BLaER1 treated with 17β-estradiol and CSF1 and Interleukin-3, amounts not matched to agents 10 nM and 100 nM (cell line): ENCODE results near the gene UBE3A.
"Not testable (repeated sequence)": the region's sequence is repeated elsewhere in the genome, so short reads cannot be mapped to it uniquely, and the experiment has no call there.

Source experiments
- H3K27ac ChIP-seq, 11 experiments: shearing (Covaris generic); formaldehyde crosslinking; 2 replicates each; pipeline ENCODE4 v1.8.1; 2022
- H3K27me3 ChIP-seq, 11 experiments: shearing (Covaris generic); formaldehyde crosslinking; 2 replicates each; pipeline ENCODE4 v1.8.1; 2022
- H3K36me3 ChIP-seq, 11 experiments: shearing (Covaris generic); formaldehyde crosslinking; 2 replicates each; pipeline ENCODE4 v1.8.1; 2022
- H3K4me1 ChIP-seq, 10 experiments: shearing (Covaris generic); formaldehyde crosslinking; 2 replicates each; pipeline ENCODE4 v1.8.1; 2022
- H3K4me2 ChIP-seq, 11 experiments: shearing (Covaris generic); formaldehyde crosslinking; 2 replicates each; pipeline ENCODE4 v1.8.1; 2022
- H3K4me3 ChIP-seq, 10 experiments: shearing (Covaris generic); formaldehyde crosslinking; 2 replicates each; pipeline ENCODE4 v1.8.1; 2022
- H3K9ac ChIP-seq, 11 experiments: shearing (Covaris generic); formaldehyde crosslinking; 2 replicates each; pipeline ENCODE4 v1.8.1; 2022
- H3K9me3 ChIP-seq, 11 experiments: shearing (Covaris generic); formaldehyde crosslinking; replicated peaks in 1 of 11; 2 replicates each; pipeline ENCODE4 v1.8.1; 2022
- H4K20me1 ChIP-seq, 11 experiments: shearing (Covaris generic); formaldehyde crosslinking; 2 replicates each; pipeline ENCODE4 v1.8.1; 2022
- Cebpa-rat ChIP-seq, 11 experiments: shearing (Covaris generic); IDR thresholded peaks; 2 replicates each; pipeline ENCODE4 v1.8.1; 2022

Gene UBE3A

GRCh38 chr15:25468611-25469010 lies 29.8 kb upstream of the UBE3A start:
- no peak for TF ChIP-seq Cebpa-rat (IDR thresholded peaks at IDR 0.05)
- H3K4me3 ChIP-seq: no peak overlapping the region
- no peaks in the 10 kb centered on the region for H3K36me3 ChIP-seq
- no peak overlapping the region for H3K4me2 ChIP-seq
- H4K20me1 ChIP-seq: no peaks in the 10 kb centered on the region
- H3K9me3 ChIP-seq: peaks cover 0 to 30% (median 13%) of the 10 kb centered on the region in 11 experiments; a peak in 14 of 22 replicates
- no peak overlapping the region for H3K9ac ChIP-seq
- H3K27ac ChIP-seq: no peak overlapping the region
- H3K27me3 ChIP-seq: no peaks in the 10 kb centered on the region
- peaks cover 0 to 29% (median 22%) of the 10 kb centered on the region in 10 experiments; a peak in 16 of 20 replicates for H3K4me1 ChIP-seq

GRCh38 chr15:25465835-25466234 lies 27.0 kb upstream of the UBE3A start:
- peaks cover 0 to 23% (median 7%) of the 10 kb centered on the region in 11 experiments; a peak in 10 of 22 replicates for H3K9me3 ChIP-seq
- no peak overlapping the region for H3K4me3 ChIP-seq
- H3K9ac ChIP-seq: peak overlapping the region in 1 of 11 experiments; percentile 40; a peak in 1 of 22 replicates
- peak overlapping the region in 5 of 11 experiments; percentile 49 to 64 (median 62); a peak in 6 of 22 replicates for H3K27ac ChIP-seq
- H3K27me3 ChIP-seq: no peaks in the 10 kb centered on the region
- TF ChIP-seq Cebpa-rat (IDR thresholded peaks at IDR 0.05): no peak
- H4K20me1 ChIP-seq: no peaks in the 10 kb centered on the region
- peak overlapping the region in 7 of 11 experiments; percentile 38 to 65 (median 44); a peak in 10 of 22 replicates for H3K4me2 ChIP-seq
- no peaks in the 10 kb centered on the region for H3K36me3 ChIP-seq
- H3K4me1 ChIP-seq: peaks cover 0 to 29% (median 22%) of the 10 kb centered on the region in 10 experiments; a peak in 16 of 20 replicates

GRCh38 chr15:25464784-25465183 lies 26.0 kb upstream of the UBE3A start:
- peak overlapping the region in 6 of 11 experiments; percentile 43 to 64 (median 60); a peak in 12 of 22 replicates for H3K27ac ChIP-seq
- H3K36me3 ChIP-seq: no peaks in the 10 kb centered on the region
- peak overlapping the region in 4 of 11 experiments; percentile 13 to 40 (median 23); a peak in 4 of 22 replicates for H3K9ac ChIP-seq
- H3K4me1 ChIP-seq: peaks cover 0 to 29% (median 22%) of the 10 kb centered on the region in 10 experiments; a peak in 16 of 20 replicates
- peak in 1 of 11 experiments; percentile 76; a peak in 2 of 22 replicates for TF ChIP-seq Cebpa-rat (IDR thresholded peaks at IDR 0.05)
- H3K27me3 ChIP-seq: no peaks in the 10 kb centered on the region
- peak overlapping the region in 8 of 11 experiments; percentile 20 to 65 (median 44); a peak in 14 of 22 replicates for H3K4me2 ChIP-seq
- no peaks in the 10 kb centered on the region for H4K20me1 ChIP-seq
- no peak overlapping the region for H3K4me3 ChIP-seq
- peaks cover 0 to 25% (median 9%) of the 10 kb centered on the region in 11 experiments; a peak in 10 of 22 replicates for H3K9me3 ChIP-seq

- Histone ChIP-seq H3K4me2 (peak overlapping the region in 8 of 11 experiments; percentile 20 to 65 (median 44); a peak in 14 of 22 replicates), H3K27me3 (no peaks in the 10 kb centered on the region), H4K20me1 (no peaks in the 10 kb centered on the region), H3K9me3 (peaks cover 0 to 25% (median 9%) of the 10 kb centered on the region in 11 experiments; a peak in 10 of 22 replicates), H3K27ac (peak overlapping the region in 5 of 11 experiments; percentile 43 to 64 (median 62); a peak in 8 of 22 replicates), H3K4me1 (peaks cover 0 to 29% (median 22%) of the 10 kb centered on the region in 10 experiments; a peak in 16 of 20 replicates), H3K36me3 (no peaks in the 10 kb centered on the region), H3K9ac (peak overlapping the region in 1 of 11 experiments; percentile 19; a peak in 1 of 22 replicates), H3K4me3 (no peak overlapping the region)
- no peak for TF ChIP-seq Cebpa-rat (IDR thresholded peaks at IDR 0.05)
Measured at GRCh38 chr15:25464383-25464782, 25.6 kb upstream of the UBE3A start.

- no peaks in the 10 kb centered on the region for H3K27me3 ChIP-seq
- TF ChIP-seq Cebpa-rat (IDR thresholded peaks at IDR 0.05): no peak
- no peaks in the 10 kb centered on the region for H3K4me1 ChIP-seq
- peaks cover 4 to 23% (median 8%) of the 10 kb centered on the region in 11 experiments for H3K9me3 ChIP-seq
- H4K20me1 ChIP-seq: no peaks in the 10 kb centered on the region
- no peak overlapping the region for H3K4me3 ChIP-seq
- H3K36me3 ChIP-seq: no peaks in the 10 kb centered on the region
- no peak overlapping the region for H3K4me2 ChIP-seq
- no peak overlapping the region for H3K27ac ChIP-seq
- no peak overlapping the region for H3K9ac ChIP-seq
Measured at GRCh38 chr15:25456196-25456595, 17.4 kb upstream of the UBE3A start.

DNA sequence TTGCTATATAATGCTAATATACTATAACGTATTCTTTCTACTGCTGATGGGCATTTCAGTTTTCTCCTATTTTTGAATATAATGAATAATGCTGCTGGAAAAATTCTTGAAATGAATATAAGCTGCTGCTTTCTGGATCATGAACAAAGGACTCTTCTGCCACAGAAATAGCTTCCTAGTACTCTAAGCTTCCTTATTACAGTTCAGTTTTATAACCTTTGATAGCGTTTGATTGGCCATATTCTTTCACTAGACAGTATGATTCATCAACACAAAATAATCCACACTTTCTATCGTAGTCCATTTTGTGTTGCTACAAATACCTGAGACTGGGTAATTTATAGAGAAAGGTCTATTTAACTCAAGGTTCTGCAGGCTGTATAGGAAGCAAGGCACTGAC lies 16.4 kb upstream of the UBE3A start:
- Histone ChIP-seq H3K4me2 (no peak overlapping the region), H3K36me3 (no peaks in the 10 kb centered on the region), H3K4me1 (no peaks in the 10 kb centered on the region), H3K27ac (no peak overlapping the region), H3K9me3 (peaks cover 12 to 33% (median 15%) of the 10 kb centered on the region in 11 experiments), H3K9ac (no peak overlapping the region), H3K4me3 (no peak overlapping the region), H3K27me3 (no peaks in the 10 kb centered on the region), H4K20me1 (no peaks in the 10 kb centered on the region)
- no peak for TF ChIP-seq Cebpa-rat (IDR thresholded peaks at IDR 0.05)

DNA sequence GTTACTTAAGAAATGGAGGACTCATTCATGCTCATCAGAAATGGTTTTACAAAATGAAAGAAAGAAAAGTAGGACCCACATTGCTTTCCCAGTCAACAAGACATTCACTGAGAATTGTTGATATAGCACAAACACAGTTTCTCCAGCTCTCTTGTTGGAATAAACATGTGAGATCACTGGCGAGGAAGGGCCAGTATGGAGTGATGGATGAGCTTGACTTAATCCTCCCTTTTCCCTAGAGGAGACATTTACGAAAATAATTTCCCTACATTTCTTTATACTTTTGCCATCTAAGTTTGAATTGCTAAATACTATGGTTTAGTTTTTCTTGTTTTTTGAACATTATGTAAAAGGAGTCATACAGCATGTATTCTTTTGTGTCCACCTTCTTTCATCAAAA lies 15.9 kb upstream of the UBE3A start:
- Histone ChIP-seq H3K4me3 (no peak overlapping the region), H4K20me1 (no peaks in the 10 kb centered on the region), H3K27ac (no peak overlapping the region), H3K4me2 (no peak overlapping the region), H3K9ac (no peak overlapping the region), H3K27me3 (no peaks in the 10 kb centered on the region), H3K4me1 (no peaks in the 10 kb centered on the region), H3K36me3 (no peaks in the 10 kb centered on the region), H3K9me3 (peaks cover 12 to 38% (median 19%) of the 10 kb centered on the region in 11 experiments)
- no peak for TF ChIP-seq Cebpa-rat (IDR thresholded peaks at IDR 0.05)

DNA sequence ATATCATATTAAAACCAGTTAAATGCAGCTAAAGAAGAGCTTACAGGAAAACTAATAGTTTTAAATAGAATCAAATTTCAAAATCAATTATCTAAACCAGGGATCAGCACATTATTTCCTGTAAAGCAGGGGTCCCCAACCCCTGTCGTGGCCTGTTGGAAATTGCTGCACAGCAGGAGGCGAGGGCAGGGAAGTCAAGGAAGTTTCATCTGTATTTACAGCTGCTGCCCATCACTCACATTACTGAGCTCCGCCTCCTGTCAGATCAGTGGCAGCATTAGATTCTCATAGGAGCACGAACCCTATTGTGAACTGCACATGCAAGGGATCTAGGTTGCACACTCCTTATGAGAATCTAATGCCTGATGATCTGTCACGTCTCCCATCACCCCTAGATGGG lies 14.4 kb upstream of the UBE3A start:
- not testable (repeated sequence) for H3K27me3 ChIP-seq

GRCh38 chr15:25451501-25451900 lies 12.7 kb upstream of the UBE3A start:
- no peaks in the 10 kb centered on the region for H3K36me3 ChIP-seq

More for the DNA sequence above, 14.4 kb upstream of the UBE3A start:
- not testable (repeated sequence) for H4K20me1 ChIP-seq, H3K36me3 ChIP-seq, H3K4me2 ChIP-seq, H3K4me1 ChIP-seq, H3K27ac ChIP-seq, H3K4me3 ChIP-seq, H3K9ac ChIP-seq
- peaks cover 12 to 41% (median 19%) of the 10 kb centered on the region in 11 experiments for H3K9me3 ChIP-seq

DNA sequence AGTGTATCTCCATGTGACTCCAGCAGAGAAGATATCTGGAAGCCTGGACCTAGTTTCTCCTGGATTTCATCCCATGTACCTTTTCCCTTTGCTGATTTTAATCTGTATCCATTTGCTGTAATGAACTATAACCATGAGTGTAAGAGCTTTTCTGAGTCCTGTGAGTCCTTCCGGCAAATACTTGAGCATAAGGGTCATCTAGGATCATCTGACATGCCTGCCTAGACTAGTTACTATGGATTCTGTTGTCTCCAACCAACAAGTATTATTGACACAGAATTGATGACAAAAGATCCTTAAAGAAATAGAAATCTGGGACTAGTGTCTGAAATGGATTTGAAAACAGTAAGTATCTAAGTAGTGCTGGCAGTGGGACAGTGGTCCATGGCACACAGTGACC lies 11.3 kb upstream of the UBE3A start:
- Histone ChIP-seq H3K4me3 (no peak overlapping the region), H4K20me1 (no peaks in the 10 kb centered on the region), H3K4me2 (no peak overlapping the region)

More at GRCh38 chr15:25451501-25451900, 12.7 kb upstream of the UBE3A start:
- H4K20me1 ChIP-seq: no peaks in the 10 kb centered on the region
- no peak overlapping the region for H3K9ac ChIP-seq
- no peak overlapping the region for H3K4me2 ChIP-seq
- TF ChIP-seq Cebpa-rat (IDR thresholded peaks at IDR 0.05): no peak
- H3K4me1 ChIP-seq: no peaks in the 10 kb centered on the region
- no peak overlapping the region for H3K4me3 ChIP-seq
- peaks cover 12 to 41% (median 19%) of the 10 kb centered on the region in 11 experiments for H3K9me3 ChIP-seq
- no peak overlapping the region for H3K27ac ChIP-seq
- H3K27me3 ChIP-seq: no peaks in the 10 kb centered on the region

More for the DNA sequence above, 11.3 kb upstream of the UBE3A start:
- no peak overlapping the region for H3K9ac ChIP-seq
- no peak overlapping the region for H3K27ac ChIP-seq
- H3K9me3 ChIP-seq: peaks cover 12 to 36% (median 19%) of the 10 kb centered on the region in 11 experiments
- no peaks in the 10 kb centered on the region for H3K4me1 ChIP-seq
- no peaks in the 10 kb centered on the region for H3K36me3 ChIP-seq
- no peaks in the 10 kb centered on the region for H3K27me3 ChIP-seq
- no peak for TF ChIP-seq Cebpa-rat (IDR thresholded peaks at IDR 0.05)
